Activated T-cell treated with anti-CD3 and anti-CD28 coated beads, Interleukin-2, amount 50 U/mL, for 4 hours (primary cell): ENCODE results near the gene MBD5. TPM values are rescaled to one million over a fixed set of nuclear protein-coding genes. Genes with fewer than 3 reads are reported as not detected.
"Not testable (repeated sequence)": the region's sequence is repeated elsewhere in the genome, so short reads cannot be mapped to it uniquely, and the experiment has no call there.

Experiments used
- ATAC-seq, 2 donors: fragments of 200-7000 bp; cut with Tn5 transposase; one replicate each; pipeline ENCODE4 v1.10.0; 2021
- DNase-seq: peaks from one replicate; pipeline ENCODE4 v3.0.0-alpha.2; 2020
- H3K27me3 Mint-ChIP-seq: one replicate; pipeline ENCODE4 v1.8.0; 2021; ENCODE audit warnings: low read depth, mixed read lengths
- H3K36me3 Mint-ChIP-seq: one replicate; pipeline ENCODE4 v1.8.0; 2022; ENCODE audit warnings: mixed read lengths; ENCODE audit not compliant: insufficient read depth
- H3K4me1 Mint-ChIP-seq: one replicate; pipeline ENCODE4 v1.8.0; 2021; ENCODE audit warnings: low read depth, mixed read lengths
- H3K4me3 Mint-ChIP-seq: one replicate; pipeline ENCODE4 v1.8.0; 2021; ENCODE audit warnings: mild to moderate bottlenecking, moderate library complexity, mixed read lengths
- H3K9me3 Mint-ChIP-seq: one replicate; pipeline ENCODE4 v1.8.0; 2021; ENCODE audit warnings: mixed read lengths
- total RNA-seq, 3 donors: library from RNA; stranded (reverse); gene quantifications; one replicate each; pipeline ENCODE4 v1.2.1, GENCODE V29; 2021

Gene MBD5
- total RNA-seq, result 1 to 10 TPM; 8.1 to 8.9 (median 8.2) TPM

GRCh38 chr2:148021059-148021861 is at the start of gene MBD5:
MBD5 (plus strand) TSS chr2:148021091.
- Mint-ChIP-seq H3K27me3 (no peaks in the 10 kb centered on the region), H3K4me1 (peaks cover 61% of the 10 kb centered on the region), H3K36me3 (peaks cover 1% of the 10 kb centered on the region), H3K4me3 (peak within 1 kb of the TSS; percentile 96), H3K9me3 (no peaks in the 10 kb centered on the region)
- DNase-seq, result peak; percentile 39
- ATAC-seq, result peak; percentile 63 to 66

- peaks cover 28% of the 10 kb centered on the region for H3K36me3 Mint-ChIP-seq
- ATAC-seq (no peak), DNase-seq (no peak)
- no peak overlapping the region for H3K4me3 Mint-ChIP-seq
- H3K9me3 Mint-ChIP-seq, result peaks cover 14% of the 10 kb centered on the region
- peaks cover 12% of the 10 kb centered on the region for H3K4me1 Mint-ChIP-seq
- no peaks in the 10 kb centered on the region for H3K27me3 Mint-ChIP-seq
Measured at GRCh38 chr2:147976102-147976501, 44.8 kb upstream of the MBD5 start.

- ATAC-seq, result no peak
- DNase-seq, result no peak
- Mint-ChIP-seq H3K27me3 (no peaks in the 10 kb centered on the region), H3K9me3 (peaks cover 14% of the 10 kb centered on the region), H3K36me3 (peaks cover 27% of the 10 kb centered on the region), H3K4me1 (peaks cover 17% of the 10 kb centered on the region), H3K4me3 (no peak overlapping the region)
Measured at GRCh38 chr2:147977679-147978078, 43.2 kb upstream of the MBD5 start.

- Mint-ChIP-seq H3K9me3 (peaks cover 14% of the 10 kb centered on the region), H3K27me3 (no peaks in the 10 kb centered on the region), H3K4me3 (no peak overlapping the region), H3K4me1 (peaks cover 34% of the 10 kb centered on the region), H3K36me3 (peaks cover 22% of the 10 kb centered on the region)
- DNase-seq (no peak), ATAC-seq (no peak)
Measured at GRCh38 chr2:147980940-147981528, 39.9 kb upstream of the MBD5 start.

GRCh38 chr2:147989102-147989501 is 31.8 kb upstream of the MBD5 start:
- H3K4me1 Mint-ChIP-seq, result peaks cover 22% of the 10 kb centered on the region
- DNase-seq, result no peak
- H3K27me3 Mint-ChIP-seq, result no peaks in the 10 kb centered on the region
- H3K36me3 Mint-ChIP-seq, result peaks cover under 1% of the 10 kb centered on the region
- no peak for ATAC-seq
- H3K4me3 Mint-ChIP-seq, result no peak overlapping the region
- no peaks in the 10 kb centered on the region for H3K9me3 Mint-ChIP-seq

- Mint-ChIP-seq H3K36me3 (peaks cover 4% of the 10 kb centered on the region), H3K9me3 (no peaks in the 10 kb centered on the region), H3K4me1 (peaks cover 20% of the 10 kb centered on the region), H3K27me3 (no peaks in the 10 kb centered on the region), H3K4me3 (no peak overlapping the region)
- DNase-seq (peak; percentile 12), ATAC-seq (peak; percentile 69 to 70)
Measured at GRCh38 chr2:147989809-147990403, 31.0 kb upstream of the MBD5 start.

- not testable (repeated sequence) for H3K27me3 Mint-ChIP-seq, H3K4me3 Mint-ChIP-seq
- H3K4me1 Mint-ChIP-seq, result peaks cover 22% of the 10 kb centered on the region
Measured at GRCh38 chr2:147994965-147995364, 25.9 kb upstream of the MBD5 start.

GRCh38 chr2:147996828-147997227 is 24.1 kb upstream of the MBD5 start:
- Mint-ChIP-seq H3K36me3 (peaks cover 28% of the 10 kb centered on the region), H3K27me3 (no peaks in the 10 kb centered on the region), H3K4me1 (peaks cover 35% of the 10 kb centered on the region), H3K4me3 (no peak overlapping the region), H3K9me3 (peaks cover 9% of the 10 kb centered on the region)
- ATAC-seq (no peak), DNase-seq (no peak)

More at GRCh38 chr2:147994965-147995364, 25.9 kb upstream of the MBD5 start:
- H3K36me3 Mint-ChIP-seq, result peaks cover 21% of the 10 kb centered on the region
- ATAC-seq, DNase-seq, H3K9me3 Mint-ChIP-seq: not testable (repeated sequence)

GRCh38 chr2:147998203-147998602 is 22.7 kb upstream of the MBD5 start:
- no peak overlapping the region for H3K4me3 Mint-ChIP-seq
- H3K27me3 Mint-ChIP-seq, result no peaks in the 10 kb centered on the region
- peaks cover 37% of the 10 kb centered on the region for H3K36me3 Mint-ChIP-seq
- no peak for ATAC-seq
- H3K9me3 Mint-ChIP-seq, result peaks cover 21% of the 10 kb centered on the region
- H3K4me1 Mint-ChIP-seq, result peaks cover 33% of the 10 kb centered on the region
- no peak for DNase-seq

- no peak for DNase-seq
- no peaks in the 10 kb centered on the region for H3K27me3 Mint-ChIP-seq
- H3K4me1 Mint-ChIP-seq, result peaks cover 33% of the 10 kb centered on the region
- ATAC-seq, result no peak
- H3K4me3 Mint-ChIP-seq, result no peak overlapping the region
- peaks cover 36% of the 10 kb centered on the region for H3K36me3 Mint-ChIP-seq
- H3K9me3 Mint-ChIP-seq, result peaks cover 25% of the 10 kb centered on the region
Measured at GRCh38 chr2:147999126-147999525, 21.8 kb upstream of the MBD5 start.

GRCh38 chr2:148000095-148000494 is 20.8 kb upstream of the MBD5 start:
- DNase-seq (no peak), ATAC-seq (no peak)
- Mint-ChIP-seq H3K27me3 (no peaks in the 10 kb centered on the region), H3K4me3 (no peak overlapping the region), H3K9me3 (peaks cover 25% of the 10 kb centered on the region), H3K4me1 (peaks cover 37% of the 10 kb centered on the region), H3K36me3 (peaks cover 36% of the 10 kb centered on the region)

GRCh38 chr2:148002420-148002819 is 18.5 kb upstream of the MBD5 start:
- ATAC-seq, H3K4me3 Mint-ChIP-seq: not testable (repeated sequence)
- peaks cover 37% of the 10 kb centered on the region for H3K4me1 Mint-ChIP-seq

GRCh38 chr2:148006249-148007007 is 14.5 kb upstream of the MBD5 start:
- Mint-ChIP-seq H3K36me3 (peaks cover 39% of the 10 kb centered on the region), H3K4me3 (no peak overlapping the region), H3K27me3 (no peaks in the 10 kb centered on the region), H3K9me3 (peaks cover 29% of the 10 kb centered on the region), H3K4me1 (peaks cover 36% of the 10 kb centered on the region)
- ATAC-seq (no peak), DNase-seq (no peak)

More at GRCh38 chr2:148002420-148002819, 18.5 kb upstream of the MBD5 start:
- H3K9me3 Mint-ChIP-seq, result peaks cover 19% of the 10 kb centered on the region
- not testable (repeated sequence) for H3K27me3 Mint-ChIP-seq, DNase-seq
- H3K36me3 Mint-ChIP-seq, result peaks cover 36% of the 10 kb centered on the region
